Stimulated activated CD8-positive, alpha-beta memory T cell treated with anti-CD3 and anti-CD28 coated beads, Interleukin-2, amount 100 ng/mL, for 48 hours (primary cell): ENCODE measurements around the gene ADAMTS7.
A peak's percentile ranks its signal among the peaks of the same experiment; 100 is the strongest.
"Not testable (repeated sequence)": the region's sequence is repeated elsewhere in the genome, so short reads cannot be mapped to it uniquely, and the experiment has no call there.

Source experiments
- DNase-seq, 2 donors: peaks; one replicate each; pipeline ENCODE4 v3.0.0-alpha.2; 2020; ENCODE audit warnings: low read depth in 2 of 2

ADAMTS7 gene

DNA sequence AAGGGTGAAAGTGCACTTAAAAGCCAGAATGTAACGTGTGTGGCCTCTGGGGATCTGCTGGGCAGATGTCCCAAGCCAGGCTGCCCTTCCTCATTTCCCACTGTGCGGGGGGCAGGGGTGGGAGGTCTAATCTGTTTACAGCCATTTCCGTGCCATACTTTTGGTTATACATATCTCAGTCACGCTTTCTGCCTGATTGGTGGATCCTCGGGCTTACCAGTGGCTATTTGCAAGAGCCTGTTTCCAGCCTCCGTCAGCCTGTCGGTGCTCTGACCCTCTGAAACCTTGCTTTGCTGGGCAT lies 58.0 kb downstream of the ADAMTS7 start:
- not testable (repeated sequence) for DNase-seq

DNA sequence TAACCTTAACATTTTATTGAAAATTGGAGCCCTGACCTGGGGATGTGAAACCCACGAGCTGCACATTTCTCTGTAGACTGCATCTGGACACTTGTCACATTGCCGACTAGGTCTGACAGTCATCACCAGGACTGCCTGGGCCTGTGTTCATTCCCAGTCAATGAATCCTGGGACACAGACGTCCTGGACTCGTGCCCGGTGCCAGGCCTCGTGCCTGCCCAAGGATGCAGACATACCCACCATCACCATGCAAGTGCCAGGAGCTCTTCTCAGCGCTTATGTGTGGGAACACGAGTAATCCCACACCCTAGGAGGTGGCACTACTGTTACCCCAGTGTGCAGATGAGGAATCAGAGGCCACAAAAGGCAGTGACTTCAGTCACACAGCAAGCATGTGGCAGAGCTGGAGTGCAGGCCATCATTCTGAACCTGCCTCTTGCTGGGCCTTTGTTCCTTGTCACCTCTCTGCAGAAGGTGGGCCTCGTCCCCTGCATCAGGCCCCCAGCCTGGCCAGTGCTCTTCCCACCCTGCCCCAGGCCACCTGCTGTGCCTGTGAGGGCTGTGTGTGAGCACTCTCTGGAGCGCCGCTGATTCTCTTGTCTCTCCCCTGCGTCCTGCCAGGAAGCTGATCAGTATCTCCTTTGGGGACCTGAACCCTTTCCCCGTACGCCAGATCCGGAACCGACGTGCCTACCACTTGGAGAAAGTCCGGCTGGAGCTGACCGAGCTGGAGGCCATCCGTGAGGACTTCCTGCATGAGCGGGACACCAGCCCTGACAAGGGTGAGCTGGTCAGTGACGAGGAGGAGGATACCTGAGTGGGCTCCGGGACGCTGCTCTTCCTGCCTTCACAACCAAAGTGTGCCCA lies 58.5 kb downstream of the ADAMTS7 start:
- DNase-seq, result no peak

DNA sequence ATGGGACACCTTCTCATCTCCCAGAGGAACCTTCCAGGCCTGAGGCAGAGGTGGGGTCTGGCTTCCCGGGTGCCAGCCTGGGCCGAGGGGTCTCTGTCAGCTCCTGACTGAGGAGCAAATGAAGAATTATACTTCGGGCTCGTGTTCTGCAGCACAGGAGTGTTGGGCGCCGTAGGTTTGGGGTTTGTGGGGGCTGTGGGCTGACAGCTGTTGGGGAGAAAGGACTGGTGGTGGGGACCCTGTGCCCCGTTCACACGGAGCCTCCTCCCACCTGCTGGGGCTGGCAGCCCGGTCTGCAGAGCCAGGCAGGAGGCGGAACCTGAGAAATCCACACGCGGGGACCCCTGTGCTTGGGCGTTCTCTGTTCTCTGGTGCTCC lies 59.7 kb downstream of the ADAMTS7 start:
- DNase-seq, result no peak

DNA sequence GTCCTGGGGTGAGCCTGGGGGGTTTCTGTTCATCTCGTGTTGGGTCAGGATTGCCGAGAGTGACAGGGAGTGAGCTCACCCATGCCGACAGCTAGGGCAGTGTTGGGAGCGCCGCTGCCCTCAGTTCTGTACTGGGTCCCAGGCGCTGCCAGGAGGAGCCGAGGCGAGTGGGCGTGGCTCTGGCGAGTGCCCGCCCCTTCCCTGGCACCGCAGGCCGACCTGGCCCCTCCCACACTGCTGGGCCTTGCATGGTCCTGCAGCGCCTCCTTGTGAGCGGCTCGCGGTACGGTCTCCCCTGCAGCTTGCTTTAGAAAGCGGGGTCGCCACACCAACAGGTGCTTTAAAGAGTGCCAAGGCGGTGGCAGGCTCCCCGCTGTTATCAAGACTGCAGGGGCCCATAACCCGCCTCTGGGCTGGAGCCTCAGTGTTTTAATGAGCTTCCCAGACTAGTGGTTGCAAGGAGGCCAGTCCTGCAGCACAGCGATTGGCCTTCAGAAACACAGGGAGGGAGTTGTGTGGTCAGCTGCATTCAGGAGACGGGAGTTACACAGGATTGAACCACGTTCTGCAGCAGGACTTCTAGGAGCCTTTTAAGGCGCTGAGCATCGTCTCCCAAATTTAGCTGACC lies 60.2 kb downstream of the ADAMTS7 start:
- peak; percentile 88 to 91 for DNase-seq

DNA sequence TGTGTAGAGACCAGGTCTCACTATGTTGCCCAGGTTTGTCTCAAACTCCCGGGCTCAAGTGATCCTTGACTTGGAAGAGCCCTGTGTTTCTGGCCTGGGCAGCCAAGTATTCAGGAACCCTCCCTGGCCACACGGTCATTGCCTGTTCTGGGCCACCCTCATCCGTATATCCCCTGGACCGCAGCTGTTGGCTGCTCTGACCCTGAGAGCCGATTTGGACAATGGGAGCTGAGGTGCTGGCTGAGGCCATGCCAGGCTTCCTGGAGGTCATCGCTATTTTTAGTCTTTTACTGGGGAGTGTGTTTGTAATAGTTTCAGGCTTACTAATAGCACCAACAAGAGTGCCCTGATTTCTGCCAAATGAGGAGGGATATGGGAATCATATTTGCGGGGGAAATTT lies 60.7 kb downstream of the ADAMTS7 start:
- no peak for DNase-seq

DNA sequence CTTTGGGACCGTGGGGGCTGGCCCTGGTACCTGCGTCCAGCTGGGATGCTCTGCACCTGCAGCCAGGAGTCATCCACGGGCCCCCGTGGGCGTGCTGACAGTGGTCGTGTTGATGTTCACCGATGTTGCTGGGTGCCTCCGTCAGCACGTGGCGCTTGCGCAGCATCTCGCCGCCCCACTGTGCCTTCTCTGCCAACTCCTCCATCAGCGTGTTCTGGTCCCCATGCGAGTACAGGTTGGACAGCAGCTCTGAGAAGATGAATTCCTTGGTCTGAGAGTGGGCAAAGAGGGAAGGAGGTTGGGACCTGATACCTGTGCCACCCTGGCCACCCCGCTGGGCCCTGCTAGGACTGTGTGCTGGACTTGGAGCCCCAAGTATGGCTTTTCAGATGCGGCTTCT lies 61.4 kb downstream of the ADAMTS7 start:
- no peak for DNase-seq

DNA sequence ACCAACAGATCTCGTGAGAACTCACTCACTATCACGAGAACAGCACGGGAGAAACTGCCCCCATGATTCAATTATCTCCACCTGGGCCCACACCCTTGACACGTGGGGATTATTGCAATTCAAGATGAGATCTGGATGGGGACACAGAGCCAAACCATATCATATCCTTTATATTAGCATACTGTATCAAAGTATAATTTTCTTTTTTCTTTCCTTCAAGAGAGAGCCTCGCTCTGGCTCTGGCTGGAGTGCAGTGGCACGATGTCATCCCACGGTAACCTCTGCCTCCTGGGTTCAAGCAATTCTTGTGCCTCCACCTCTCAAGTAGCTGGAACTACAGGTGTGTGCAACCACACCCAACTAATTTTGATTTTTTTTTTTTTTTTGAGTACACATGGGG lies 63.4 kb downstream of the ADAMTS7 start:
- not testable (repeated sequence) for DNase-seq

DNA sequence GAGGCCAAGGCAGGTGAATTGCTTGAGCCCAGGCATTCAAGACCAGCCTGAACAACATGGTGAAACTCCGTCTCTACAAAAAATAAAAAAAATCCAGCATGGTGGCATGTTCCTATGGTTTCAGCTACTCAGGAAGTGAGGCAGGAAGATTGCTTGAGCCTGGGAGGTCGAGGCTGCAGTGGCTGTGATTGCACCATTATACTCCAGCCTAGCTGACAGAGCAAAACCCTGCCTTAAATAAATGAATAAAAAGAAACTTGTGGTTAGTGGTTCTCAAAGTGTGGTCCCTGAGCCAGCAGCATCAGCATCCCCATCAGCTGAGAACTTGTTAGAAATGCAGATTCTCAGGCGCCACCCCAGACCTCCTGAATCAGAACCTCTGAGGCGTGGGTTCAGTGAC lies 69.6 kb downstream of the ADAMTS7 start:
- not testable (repeated sequence) for DNase-seq

DNA sequence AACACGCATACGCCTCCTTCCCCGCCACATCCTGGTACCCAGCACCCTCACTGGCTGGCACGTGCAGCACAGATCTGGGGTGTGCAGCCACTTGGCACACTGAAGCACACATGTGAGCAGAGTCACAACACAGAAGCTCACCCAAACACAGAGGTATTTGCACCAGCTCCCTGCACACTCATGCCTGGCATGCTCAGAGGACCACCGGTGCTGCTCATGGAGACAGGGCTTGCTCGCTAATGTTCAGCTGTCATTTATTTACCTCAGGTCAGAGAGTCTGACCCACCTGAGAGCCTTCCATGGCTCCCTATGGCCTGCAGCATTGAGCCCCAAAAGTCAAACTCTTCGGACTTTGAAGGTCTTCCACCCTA lies 70.4 kb downstream of the ADAMTS7 start:
- DNase-seq, result no peak

DNA sequence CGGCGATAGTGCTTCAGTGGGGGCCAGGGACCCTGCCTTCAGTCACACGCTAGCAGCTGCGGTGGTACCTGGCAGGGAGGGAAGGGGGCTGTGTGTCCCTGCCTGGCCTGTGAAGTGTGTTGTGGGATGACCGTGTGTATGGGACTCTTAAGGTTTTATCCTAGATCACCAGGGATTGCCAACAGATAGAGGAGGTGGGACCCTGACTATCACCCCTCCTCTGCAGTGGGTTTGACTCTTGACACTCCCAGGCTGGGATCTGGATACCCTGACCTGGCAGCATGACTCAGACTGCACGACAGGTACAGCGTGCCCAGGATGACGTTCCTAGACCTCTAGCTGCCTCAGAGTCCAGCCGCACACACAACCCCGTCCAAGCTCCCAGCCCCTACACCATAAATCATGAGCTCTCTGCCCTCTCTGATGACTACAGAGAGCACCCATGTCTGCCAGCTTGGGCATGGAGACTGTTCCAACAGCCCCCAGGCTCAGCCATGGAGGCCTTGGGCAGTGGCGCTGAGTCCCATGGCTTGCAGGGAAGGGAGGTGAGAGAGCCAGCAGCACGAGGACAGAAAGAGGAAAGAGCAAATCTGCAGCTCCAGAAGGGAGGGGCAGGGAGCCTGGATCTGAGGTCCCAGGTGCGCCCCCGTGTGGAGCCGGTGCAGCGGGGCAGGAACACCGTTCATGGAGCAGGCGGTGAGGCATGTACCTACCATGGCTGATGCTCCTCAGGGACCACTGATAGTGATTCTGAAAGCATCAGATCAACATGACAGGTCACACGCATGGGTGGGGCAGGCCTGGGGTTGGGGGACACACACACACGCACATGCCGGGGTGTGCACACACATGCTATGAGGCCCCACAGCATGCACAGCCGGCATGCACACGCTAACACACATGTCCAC lies 71.0 kb downstream of the ADAMTS7 start:
- peak; percentile 64 to 66 for DNase-seq

DNA sequence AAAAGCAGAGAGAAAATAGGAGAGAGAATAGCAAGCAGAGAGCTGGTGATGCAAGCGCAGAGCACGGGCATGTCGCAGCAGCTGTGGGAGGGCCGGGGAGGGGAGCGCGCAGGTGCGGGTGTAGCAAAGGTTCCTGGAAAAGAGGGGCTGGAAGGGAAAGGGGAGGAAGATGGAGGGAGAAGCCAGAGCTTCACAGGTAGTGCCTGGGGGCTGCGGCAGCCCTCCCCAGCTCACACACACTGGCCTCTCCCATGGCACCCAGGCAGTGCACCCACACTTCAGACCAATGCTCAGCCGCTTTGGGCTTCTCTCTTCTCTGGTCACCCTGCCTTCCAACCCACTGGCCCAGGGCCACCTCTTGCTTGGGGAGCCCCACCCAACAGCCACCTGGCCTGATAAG lies 72.1 kb downstream of the ADAMTS7 start:
- no peak for DNase-seq

DNA sequence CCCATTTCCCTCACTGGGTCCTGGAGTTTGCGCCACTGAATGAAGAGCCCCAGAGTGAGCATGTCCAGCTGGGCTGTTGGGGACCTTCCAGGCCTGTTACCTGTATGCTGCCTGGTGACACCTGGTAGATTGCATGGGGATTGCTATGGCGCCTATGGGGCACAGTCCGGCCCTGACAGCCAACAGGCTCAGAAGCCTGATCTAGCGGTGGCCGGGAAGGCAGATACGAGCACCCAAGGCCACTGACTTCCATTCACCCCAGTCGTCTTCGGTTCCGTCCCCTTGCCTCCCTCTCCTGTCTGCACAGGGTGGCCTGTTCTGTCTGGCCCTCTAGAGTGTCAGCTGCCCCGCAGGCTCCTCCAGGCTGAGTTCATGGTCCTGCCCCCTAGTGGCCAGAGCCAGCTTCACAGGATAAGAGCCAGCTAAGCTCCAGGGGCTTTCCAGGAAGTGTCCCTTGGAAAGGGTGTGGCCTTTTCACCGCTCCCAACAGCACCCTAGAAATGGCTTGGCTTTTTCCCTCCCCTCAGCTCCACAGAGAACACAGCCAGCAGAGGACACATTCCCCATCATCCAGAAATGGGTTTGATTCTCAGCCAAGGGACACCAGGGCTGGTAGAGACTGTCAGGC lies 73.2 kb downstream of the ADAMTS7 start:
- DNase-seq, result peak; percentile 45 to 53

DNA sequence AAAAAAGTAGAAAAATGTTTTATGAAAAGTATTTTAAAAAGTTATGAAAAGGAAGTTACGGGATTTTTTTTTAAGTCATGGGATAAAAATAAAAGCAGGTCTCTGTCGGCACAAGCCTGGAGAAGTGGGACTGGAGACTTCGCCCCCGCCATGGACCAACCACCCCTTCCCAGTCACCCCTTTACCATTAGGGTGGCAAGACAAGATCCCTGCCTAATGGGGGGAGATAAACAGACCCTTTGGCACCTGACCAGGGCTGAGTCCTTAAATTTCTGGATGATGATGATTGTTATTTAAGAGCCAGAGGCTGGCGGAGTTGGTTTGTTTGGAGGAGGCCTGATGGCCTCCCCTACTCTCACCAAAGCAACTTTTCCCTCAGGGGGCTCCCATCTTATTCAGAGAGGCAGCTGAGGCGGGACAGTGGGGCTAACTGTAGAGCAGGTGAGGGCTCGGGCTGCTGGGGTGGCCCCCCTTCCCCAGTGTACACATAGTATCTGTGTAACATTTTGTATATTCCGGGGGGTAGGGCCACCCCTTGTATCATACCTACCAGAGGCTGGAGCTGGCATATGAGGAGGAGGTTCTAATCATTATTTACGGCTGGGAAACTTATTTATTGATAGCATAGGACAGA lies 74.0 kb downstream of the ADAMTS7 start:
- DNase-seq, result no peak

DNA sequence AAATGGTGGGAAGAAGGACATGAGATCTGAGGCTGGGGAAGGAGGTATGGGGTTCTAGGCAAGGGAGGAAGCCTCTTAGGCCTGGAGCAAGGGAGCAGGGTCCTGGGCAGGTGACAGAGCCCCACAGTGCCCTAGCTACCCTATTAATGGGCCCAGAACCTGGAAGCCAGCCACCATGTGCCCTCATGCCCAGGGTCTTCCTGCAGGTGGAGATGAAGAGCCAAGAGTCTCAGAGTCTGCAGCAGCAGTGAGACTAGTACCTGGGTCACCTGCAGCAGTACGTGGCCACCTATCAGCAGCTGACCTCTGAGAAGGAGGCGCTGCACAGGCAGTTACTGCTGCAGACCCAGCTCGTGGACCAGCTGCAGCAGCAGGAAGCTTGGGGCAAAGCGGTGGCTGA lies 75.0 kb downstream of the ADAMTS7 start:
- not testable (repeated sequence) for DNase-seq

DNA sequence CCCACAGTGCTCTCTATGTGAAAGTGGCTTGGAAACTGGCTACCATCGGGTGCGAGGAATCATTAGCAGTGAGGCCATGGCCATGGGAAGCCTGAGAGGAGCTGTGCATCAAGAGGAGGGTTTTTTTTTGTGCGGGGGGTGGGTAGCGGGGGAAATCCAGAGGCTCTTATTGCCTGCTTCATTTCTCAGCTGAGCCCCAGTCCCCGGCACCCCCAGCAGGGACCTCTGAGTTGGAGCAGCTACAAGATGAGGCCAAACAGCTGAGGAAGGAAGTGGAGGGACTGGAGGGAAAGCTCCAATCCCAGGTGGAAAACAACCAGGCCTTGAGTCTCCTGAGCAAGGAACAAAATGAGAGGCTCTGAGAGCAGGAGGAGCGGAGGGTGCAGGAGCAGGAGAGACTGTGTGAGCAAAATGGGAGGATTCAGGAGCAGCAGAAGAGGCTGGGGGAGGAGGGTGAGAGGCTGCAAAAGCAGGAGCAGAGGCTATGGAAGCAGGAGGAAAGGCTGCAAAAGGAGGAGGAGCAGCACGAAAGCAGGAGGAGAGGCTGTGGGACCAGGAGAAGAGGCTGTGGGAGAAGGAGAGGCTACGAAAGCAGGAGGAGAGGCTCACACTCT lies 76.7 kb downstream of the ADAMTS7 start:
- no peak for DNase-seq

DNA sequence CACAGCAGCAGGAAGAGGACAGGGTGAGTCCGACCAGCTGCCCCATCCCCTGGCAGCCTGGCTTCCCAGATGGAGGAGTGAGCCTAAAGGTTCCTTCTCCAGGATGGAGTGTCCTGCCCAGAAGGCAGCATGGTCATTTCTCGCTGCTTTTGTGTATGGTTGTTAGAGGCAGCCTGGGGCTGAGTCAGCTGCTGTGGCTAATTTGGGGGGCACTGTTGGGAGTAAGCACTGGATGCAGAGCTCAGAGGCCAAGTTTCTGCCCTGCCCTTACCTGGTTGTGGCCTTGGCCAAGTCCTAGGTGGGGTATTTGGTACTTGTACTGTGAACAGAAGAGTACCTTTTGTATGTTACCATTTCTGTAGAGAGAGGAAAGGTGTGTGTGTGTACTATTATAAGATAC lies 78.6 kb downstream of the ADAMTS7 start:
- no peak for DNase-seq

DNA sequence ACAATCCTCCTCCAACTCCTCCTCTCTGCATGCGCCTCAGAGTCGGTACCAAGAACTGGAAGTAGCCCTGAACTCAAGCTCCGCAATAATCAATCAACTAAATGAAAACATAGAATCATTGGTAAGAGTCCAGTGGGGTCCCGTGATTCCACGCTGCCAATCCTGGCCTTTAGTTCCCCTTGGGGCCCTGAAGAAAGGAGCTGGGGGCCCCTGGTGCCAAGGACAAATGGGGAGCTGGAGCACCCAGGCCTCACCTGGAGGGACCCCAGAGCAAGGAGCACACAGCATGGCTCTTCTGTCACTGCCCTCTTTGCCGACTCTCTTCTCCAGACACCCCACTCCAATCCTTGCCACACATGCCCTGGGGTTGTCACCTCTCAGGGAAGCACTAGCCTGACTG lies 80.3 kb downstream of the ADAMTS7 start:
- DNase-seq, result no peak

DNA sequence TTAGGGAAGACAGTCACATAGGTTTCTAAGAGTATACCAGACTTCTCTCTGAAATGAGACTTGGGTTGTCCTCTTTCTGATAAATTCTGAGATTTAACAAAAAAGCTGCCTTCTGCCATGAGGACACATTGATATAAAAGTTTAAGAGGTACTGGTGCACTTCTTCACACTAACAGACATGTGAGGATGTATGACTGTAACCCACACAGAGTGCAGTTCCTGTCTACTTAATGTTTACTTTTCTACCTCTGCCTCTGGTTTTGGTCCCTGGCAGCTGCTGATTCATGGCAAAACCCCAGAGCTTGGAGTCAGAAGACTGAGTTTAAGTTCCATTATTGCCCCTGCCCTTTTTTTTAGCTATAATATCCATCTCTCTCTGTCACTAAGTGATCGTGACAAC lies 82.8 kb downstream of the ADAMTS7 start:
- DNase-seq, result not testable (repeated sequence)

DNA sequence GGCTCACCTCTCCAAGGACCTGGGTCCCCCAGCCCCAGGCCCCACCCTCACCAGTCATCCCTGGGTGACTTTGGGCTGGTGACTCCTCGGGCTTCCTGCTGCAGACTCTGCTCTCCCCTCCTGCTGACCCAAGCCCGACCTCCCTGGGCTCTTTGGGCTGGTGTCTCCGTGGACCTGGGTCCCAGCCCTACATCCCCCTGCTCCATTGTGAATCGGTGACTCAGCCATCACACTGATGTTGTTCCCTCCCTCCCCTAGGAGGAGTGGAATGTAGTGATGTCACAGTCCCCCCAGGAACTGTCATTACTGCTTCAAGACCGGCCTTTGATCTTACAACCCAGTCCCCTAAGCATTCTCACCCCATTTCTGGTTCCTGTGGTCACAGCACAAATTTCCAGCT lies 83.7 kb downstream of the ADAMTS7 start:
- DNase-seq, result no peak

DNA sequence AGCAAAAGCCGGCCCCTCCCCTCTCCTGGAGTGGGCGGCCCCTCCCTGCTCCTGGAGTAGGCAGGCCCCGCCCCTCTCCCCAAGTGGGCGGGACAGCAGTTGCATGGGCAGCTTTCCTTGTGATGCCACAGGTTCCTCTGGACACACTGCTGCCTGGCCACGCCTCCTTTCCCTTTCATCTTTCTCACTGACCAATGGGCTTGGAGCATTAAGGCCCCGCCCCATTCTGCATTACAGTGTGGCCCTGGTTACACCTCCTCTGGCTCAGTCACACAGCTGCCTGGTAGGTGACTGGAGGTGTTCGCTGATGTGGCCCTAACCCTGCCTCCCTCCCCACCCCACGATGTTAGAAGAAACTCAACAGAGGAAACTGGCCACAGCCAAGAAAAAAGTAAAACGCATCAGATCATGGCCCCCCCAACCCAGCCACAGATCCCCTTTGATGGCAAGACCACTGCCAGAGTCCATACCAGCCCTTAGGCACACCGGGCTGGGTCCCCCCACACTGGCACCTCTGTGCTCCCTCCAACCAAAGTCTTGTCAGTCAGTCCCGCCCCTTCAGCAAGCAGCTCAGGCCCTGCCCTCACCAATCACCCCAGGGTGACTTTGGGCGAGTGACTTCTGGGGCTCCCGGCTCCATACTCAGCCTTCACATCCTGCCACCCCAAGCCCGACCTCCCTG lies 84.3 kb downstream of the ADAMTS7 start:
- DNase-seq, result no peak
